Activated naive CD8-positive, alpha-beta T cell treated with anti-CD3 and anti-CD28 coated beads, Interleukin-2, amount 50 U/mL, for 24 hours (primary cell): ENCODE measurements around the gene ZNF70.

Experiments used
- ATAC-seq: fragments of 150-1000 bp; cut with Tn5 transposase; one replicate; pipeline ENCODE4 v1.10.0; 2021
- DNase-seq: peaks from one replicate; pipeline ENCODE4 v3.0.0; 2021
- H3K27ac Mint-ChIP-seq: one replicate; pipeline ENCODE4 v1.8.0; 2021; ENCODE audit warnings: mild to moderate bottlenecking, mixed read lengths
- H3K27me3 Mint-ChIP-seq: one replicate; pipeline ENCODE4 v1.8.0; 2021; ENCODE audit warnings: mixed read lengths
- H3K36me3 Mint-ChIP-seq: one replicate; pipeline ENCODE4 v1.8.0; 2021; ENCODE audit warnings: low read depth, mixed read lengths
- H3K4me1 Mint-ChIP-seq: one replicate; pipeline ENCODE4 v1.8.0; 2021; ENCODE audit warnings: mixed read lengths
- H3K4me3 Mint-ChIP-seq: one replicate; pipeline ENCODE4 v1.8.0; 2021; ENCODE audit warnings: mild to moderate bottlenecking, moderate library complexity, mixed read lengths
- H3K9me3 Mint-ChIP-seq: one replicate; pipeline ENCODE4 v1.8.0; 2021; ENCODE audit warnings: mixed read lengths

ZNF70 gene

DNA sequence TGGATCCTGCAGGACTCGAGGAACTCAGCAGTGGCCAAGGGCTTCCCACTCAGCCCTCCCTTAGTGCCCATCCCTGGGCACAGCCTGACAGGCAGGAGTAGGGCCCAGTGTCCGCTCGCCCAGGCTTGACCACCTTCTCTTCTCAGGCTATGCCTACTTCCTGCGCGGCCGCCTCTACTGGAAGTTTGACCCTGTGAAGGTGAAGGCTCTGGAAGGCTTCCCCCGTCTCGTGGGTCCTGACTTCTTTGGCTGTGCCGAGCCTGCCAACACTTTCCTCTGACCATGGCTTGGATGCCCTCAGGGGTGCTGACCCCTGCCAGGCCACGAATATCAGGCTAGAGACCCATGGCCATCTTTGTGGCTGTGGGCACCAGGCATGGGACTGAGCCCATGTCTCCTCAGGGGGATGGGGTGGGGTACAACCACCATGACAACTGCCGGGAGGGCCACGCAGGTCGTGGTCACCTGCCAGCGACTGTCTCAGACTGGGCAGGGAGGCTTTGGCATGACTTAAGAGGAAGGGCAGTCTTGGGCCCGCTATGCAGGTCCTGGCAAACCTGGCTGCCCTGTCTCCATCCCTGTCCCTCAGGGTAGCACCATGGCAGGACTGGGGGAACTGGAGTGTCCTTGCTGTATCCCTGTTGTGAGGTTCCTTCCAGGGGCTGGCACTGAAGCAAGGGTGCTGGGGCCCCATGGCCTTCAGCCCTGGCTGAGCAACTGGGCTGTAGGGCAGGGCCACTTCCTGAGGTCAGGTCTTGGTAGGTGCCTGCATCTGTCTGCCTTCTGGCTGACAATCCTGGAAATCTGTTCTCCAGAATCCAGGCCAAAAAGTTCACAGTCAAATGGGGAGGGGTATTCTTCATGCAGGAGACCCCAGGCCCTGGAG lies 32.6 kb upstream of the ZNF70 start:
- H3K27me3 Mint-ChIP-seq: no peaks in the 10 kb centered on the region
- peaks cover 25% of the 10 kb centered on the region for H3K4me1 Mint-ChIP-seq
- H3K4me3 Mint-ChIP-seq: no peak overlapping the region
- no peak overlapping the region for H3K27ac Mint-ChIP-seq
- DNase-seq (no peak), ATAC-seq (no peak)
- no peaks in the 10 kb centered on the region for H3K36me3 Mint-ChIP-seq
- H3K9me3 Mint-ChIP-seq: no peaks in the 10 kb centered on the region

DNA sequence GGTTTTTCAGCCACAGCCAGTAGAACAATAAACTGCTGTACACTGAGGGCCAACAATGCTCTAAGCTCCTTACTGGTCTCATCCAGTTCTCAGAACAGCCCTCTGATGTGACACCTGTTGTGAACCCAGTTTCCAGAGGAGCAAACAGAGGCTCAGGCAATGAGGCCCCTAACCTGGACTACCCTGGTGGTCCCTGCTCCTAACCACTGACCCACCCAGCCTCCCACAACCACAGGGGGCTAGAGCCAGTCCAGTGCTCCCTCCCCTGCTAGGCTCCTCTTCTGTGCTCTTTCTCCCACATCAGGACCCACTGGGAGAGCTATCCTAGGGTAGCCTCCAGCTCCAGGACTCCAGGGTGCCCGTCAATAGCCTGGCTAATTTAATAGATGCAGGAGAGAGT lies 31.8 kb upstream of the ZNF70 start:
- no peak overlapping the region for H3K27ac Mint-ChIP-seq
- no peaks in the 10 kb centered on the region for H3K9me3 Mint-ChIP-seq
- no peak for DNase-seq
- no peak for ATAC-seq
- no peaks in the 10 kb centered on the region for H3K36me3 Mint-ChIP-seq
- no peak overlapping the region for H3K4me3 Mint-ChIP-seq
- H3K4me1 Mint-ChIP-seq: peaks cover 18% of the 10 kb centered on the region
- no peaks in the 10 kb centered on the region for H3K27me3 Mint-ChIP-seq

DNA sequence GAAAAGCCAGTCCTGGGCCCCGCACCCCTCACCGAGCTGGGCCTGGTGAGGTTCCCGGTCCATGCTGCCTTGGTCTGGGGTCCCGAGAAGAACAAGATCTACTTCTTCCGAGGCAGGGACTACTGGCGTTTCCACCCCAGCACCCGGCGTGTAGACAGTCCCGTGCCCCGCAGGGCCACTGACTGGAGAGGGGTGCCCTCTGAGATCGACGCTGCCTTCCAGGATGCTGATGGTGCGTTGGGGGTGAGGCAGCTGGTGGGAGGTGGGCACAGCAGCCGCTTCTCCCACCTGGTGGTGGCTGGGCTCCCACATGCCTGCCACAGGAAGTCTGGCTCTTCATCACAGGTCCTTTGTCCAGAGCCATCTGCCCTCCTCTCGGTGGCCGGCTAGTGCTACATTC lies 31.3 kb upstream of the ZNF70 start:
- DNase-seq: no peak
- Mint-ChIP-seq H3K9me3 (no peaks in the 10 kb centered on the region), H3K36me3 (no peaks in the 10 kb centered on the region), H3K4me3 (no peak overlapping the region), H3K27ac (no peak overlapping the region), H3K4me1 (peaks cover 14% of the 10 kb centered on the region), H3K27me3 (no peaks in the 10 kb centered on the region)
- ATAC-seq: no peak

DNA sequence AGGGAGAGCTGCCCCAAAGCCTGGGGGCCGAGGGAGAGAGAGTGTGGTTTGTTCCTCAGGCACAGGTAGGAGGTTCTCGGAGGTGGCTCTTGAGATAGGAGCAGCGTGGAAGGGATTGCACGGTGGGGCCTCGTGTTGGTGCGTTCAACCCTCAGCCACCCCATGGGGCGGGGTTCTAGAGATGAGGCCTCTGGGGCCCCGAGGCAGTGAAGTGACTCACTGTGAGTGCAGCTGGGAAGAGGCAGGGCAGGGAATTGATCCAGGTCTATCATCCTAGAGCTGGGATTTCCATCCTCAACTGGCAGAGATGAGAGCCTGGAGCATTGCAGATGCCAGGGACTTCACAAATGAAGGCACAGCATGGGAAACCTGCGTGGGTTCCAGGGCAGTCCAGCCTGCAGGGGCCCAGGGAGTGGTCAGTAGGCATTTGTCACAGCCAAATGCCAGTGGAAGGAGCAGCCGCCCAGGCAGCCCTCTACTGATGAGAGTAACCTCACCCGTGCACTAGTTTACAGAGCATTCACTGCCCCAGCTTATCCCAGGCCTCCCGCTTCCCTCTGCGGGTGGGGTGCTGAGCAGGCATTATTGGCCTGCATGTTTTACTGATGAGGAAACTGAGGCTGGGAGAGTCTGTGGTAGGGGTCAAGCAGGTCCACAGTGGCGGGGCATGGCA lies 30.7 kb upstream of the ZNF70 start:
- Mint-ChIP-seq H3K4me3 (no peak overlapping the region), H3K27ac (no peak overlapping the region), H3K4me1 (peaks cover 14% of the 10 kb centered on the region), H3K27me3 (no peaks in the 10 kb centered on the region), H3K36me3 (no peaks in the 10 kb centered on the region), H3K9me3 (no peaks in the 10 kb centered on the region)
- DNase-seq (no peak), ATAC-seq (no peak)

DNA sequence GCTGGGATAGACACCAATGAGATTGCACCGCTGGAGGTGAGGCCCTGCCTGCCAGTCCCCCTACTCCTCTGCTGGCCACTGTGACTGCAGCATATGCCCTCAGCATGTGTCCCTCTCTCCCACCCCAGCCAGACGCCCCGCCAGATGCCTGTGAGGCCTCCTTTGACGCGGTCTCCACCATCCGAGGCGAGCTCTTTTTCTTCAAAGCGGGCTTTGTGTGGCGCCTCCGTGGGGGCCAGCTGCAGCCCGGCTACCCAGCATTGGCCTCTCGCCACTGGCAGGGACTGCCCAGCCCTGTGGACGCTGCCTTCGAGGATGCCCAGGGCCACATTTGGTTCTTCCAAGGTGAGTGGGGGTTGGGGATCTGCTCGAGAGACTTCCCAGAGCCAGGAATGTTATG lies 30.2 kb upstream of the ZNF70 start:
- Mint-ChIP-seq H3K4me3 (no peak overlapping the region), H3K27me3 (no peaks in the 10 kb centered on the region), H3K36me3 (no peaks in the 10 kb centered on the region), H3K9me3 (no peaks in the 10 kb centered on the region), H3K27ac (no peak overlapping the region), H3K4me1 (peaks cover 8% of the 10 kb centered on the region)
- no peak for DNase-seq
- no peak for ATAC-seq

DNA sequence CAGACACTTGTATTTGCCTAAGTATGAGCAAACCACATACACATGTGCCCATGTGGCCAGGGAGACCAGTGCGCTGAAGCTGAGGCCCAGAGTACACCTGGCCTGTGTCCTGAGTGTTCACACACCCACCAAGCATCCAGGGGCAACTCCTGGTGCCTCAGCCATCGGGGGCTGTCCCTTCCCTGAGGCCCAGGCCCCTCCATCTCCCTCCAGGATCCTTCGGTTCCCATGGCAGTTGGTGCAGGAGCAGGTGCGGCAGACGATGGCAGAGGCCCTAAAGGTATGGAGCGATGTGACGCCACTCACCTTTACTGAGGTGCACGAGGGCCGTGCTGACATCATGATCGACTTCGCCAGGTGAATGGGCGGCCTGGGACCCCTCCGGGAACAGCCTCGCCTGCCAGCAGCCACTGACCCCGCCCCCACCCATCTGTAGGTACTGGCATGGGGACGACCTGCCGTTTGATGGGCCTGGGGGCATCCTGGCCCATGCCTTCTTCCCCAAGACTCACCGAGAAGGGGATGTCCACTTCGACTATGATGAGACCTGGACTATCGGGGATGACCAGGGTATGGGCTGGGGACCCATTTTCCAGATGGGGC lies 29.3 kb upstream of the ZNF70 start:
- peaks cover 8% of the 10 kb centered on the region for H3K4me1 Mint-ChIP-seq
- H3K27ac Mint-ChIP-seq: no peak overlapping the region
- no peaks in the 10 kb centered on the region for H3K9me3 Mint-ChIP-seq
- H3K4me3 Mint-ChIP-seq: no peak overlapping the region
- no peak for DNase-seq
- H3K27me3 Mint-ChIP-seq: no peaks in the 10 kb centered on the region
- ATAC-seq: no peak
- H3K36me3 Mint-ChIP-seq: no peaks in the 10 kb centered on the region

DNA sequence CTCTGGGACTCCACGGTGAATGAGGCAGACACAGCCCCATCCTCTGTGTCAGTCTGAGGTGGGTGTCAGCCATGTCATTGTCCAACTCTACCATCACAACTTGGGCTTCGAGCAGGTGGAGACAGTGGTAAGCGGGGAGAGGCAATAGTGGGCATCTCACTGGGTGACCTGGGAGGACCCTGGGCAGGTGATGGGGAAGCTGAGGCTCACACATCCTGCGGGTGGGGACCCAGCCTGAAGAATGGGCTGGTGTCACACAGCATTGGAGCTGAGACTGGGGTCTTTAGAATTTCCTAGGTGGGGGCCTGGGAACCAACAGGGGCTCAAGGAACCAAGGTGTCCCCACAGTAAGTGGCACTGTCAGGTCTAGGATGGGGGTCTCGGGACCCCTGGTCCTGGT lies 28.8 kb upstream of the ZNF70 start:
- DNase-seq: no peak
- H3K4me1 Mint-ChIP-seq: peaks cover 7% of the 10 kb centered on the region
- no peak overlapping the region for H3K4me3 Mint-ChIP-seq
- H3K27me3 Mint-ChIP-seq: no peaks in the 10 kb centered on the region
- no peak for ATAC-seq
- H3K27ac Mint-ChIP-seq: no peak overlapping the region
- H3K36me3 Mint-ChIP-seq: no peaks in the 10 kb centered on the region
- H3K9me3 Mint-ChIP-seq: no peaks in the 10 kb centered on the region

DNA sequence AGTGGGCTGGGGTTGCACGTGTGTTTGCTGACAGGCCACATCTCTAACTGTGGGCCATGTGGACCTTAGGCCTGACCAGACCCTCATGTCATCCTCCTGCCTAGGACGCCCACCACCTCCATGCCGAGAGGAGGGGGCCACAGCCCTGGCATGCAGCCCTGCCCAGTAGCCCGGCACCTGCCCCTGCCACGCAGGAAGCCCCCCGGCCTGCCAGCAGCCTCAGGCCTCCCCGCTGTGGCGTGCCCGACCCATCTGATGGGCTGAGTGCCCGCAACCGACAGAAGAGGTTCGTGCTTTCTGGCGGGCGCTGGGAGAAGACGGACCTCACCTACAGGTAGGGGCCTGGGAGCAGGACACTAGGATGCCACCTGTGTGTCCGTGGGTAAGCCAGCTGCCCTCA lies 28.2 kb upstream of the ZNF70 start:
- no peak for DNase-seq
- H3K36me3 Mint-ChIP-seq: no peaks in the 10 kb centered on the region
- peaks cover under 1% of the 10 kb centered on the region for H3K4me1 Mint-ChIP-seq
- no peaks in the 10 kb centered on the region for H3K9me3 Mint-ChIP-seq
- no peaks in the 10 kb centered on the region for H3K27me3 Mint-ChIP-seq
- ATAC-seq: no peak
- no peak overlapping the region for H3K27ac Mint-ChIP-seq
- no peak overlapping the region for H3K4me3 Mint-ChIP-seq

DNA sequence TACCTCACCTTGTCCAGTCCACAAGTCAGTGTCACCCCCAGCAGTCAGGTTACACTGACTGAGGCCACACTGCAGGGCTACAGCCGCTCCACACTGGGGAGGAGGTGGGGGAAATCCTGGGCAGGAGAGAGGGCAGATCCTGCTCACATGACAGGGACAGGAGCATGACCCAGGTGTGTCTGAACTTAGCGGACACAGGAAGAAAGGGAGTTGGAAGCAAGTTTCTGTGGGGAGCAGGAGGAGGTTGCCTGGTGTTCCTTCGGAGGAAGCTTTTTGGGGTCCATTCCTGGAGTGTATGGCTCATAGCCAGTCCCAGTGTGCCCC lies 27.6 kb upstream of the ZNF70 start:
- DNase-seq: no peak
- Mint-ChIP-seq H3K27me3 (no peaks in the 10 kb centered on the region), H3K9me3 (no peaks in the 10 kb centered on the region), H3K27ac (no peak overlapping the region), H3K4me3 (no peak overlapping the region), H3K36me3 (no peaks in the 10 kb centered on the region), H3K4me1 (peaks cover under 1% of the 10 kb centered on the region)
- ATAC-seq: no peak

DNA sequence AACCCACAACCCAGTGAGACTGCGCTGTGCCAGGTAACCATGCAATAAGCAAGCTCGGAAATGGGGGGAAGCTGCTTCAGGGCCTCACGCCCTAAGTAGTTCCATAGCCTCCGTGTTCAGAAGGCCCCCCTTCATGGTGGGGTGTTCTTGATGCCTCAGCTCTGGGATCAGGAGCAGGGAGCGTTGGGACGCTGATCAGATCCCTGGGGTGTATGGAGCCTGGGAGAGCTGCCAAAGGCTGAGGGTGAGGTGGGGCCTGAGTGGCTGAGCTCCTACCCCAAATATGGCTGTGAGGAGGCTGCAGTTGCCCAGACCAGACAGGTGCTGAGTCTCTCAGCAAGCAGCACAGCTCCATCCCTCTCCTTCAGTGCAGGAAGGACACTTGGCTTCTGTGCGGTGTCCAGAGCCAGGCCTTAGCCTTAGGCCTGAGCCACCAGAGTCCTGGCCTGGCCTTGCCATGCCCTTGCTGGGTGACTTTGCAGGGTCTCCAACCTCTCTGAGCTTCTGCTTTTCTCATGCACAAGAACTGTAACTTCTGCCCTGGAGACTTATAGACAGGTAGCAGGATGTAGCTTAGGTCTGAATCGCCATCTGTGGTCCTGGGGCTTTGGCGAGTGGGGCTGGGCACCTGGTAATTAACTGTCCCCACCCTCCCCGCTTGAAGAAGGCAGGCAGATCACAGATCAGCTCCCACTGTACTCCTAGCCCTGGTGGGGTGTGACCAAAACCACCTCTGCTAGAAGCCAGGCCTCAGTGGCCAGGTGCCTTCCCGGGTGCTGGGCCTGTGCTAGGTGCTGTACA lies 27.1 kb upstream of the ZNF70 start:
- Mint-ChIP-seq H3K27me3 (no peaks in the 10 kb centered on the region), H3K36me3 (no peaks in the 10 kb centered on the region), H3K27ac (no peak overlapping the region), H3K9me3 (no peaks in the 10 kb centered on the region), H3K4me1 (peaks cover 6% of the 10 kb centered on the region), H3K4me3 (no peak overlapping the region)
- no peak for DNase-seq
- no peak for ATAC-seq

DNA sequence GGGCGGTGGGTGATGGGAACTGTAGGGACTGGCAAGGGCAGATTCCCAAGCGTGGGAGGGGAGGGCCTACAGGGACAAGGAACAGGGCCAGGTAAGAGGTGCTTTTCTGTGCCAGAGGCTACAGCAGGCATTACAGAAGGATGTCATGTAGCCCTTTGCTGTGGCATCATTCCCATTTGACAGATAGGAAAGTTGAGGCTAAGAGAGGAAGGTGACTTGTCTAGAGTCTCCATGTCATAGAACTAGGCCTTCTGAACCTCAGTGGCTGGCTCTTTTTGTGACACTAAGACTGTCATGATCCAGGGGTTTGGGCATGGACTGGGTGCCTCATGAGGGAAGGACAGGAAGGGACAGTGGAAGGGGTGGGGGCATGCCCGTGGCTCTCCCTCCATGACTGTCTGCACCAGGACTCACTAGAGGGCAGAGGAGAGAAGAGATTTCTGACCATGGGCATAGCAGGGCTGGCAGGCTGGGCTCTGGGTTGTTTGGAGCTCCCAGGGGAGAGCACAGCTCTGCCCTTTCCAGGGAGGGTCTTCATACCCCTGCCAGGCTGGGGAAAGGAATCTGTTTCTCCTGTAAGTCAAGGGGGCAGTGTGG lies 25.0 kb upstream of the ZNF70 start:
- no peak overlapping the region for H3K27ac Mint-ChIP-seq
- H3K4me1 Mint-ChIP-seq: peaks cover 16% of the 10 kb centered on the region
- H3K9me3 Mint-ChIP-seq: no peaks in the 10 kb centered on the region
- no peaks in the 10 kb centered on the region for H3K36me3 Mint-ChIP-seq
- no peak overlapping the region for H3K4me3 Mint-ChIP-seq
- DNase-seq (no peak), ATAC-seq (no peak)
- H3K27me3 Mint-ChIP-seq: no peaks in the 10 kb centered on the region

DNA sequence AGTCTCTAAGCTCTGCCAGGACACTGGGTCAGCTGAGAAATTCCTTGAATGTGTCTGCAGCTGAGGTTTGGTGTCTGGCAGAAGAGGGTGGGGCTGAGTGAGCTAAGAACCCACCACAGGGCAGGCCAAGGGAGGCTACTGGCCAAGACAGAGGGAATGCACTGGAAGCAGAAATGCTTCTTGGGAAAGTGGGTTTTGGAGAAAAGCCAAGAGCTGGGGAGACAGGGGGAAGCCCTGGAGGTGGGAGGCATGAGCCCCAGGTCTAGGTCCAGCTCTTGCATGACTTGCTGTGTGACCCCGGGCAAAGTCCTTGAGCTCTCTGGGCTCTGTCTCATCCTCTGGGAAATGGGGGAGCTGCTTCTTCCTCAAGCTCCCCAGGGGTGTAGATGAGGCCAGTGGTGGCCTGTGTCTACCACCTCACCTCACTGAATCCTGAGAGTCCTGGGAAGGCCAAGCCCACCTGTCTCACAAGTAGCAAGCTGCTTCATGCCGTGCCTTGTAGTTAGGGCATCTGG lies 24.1 kb upstream of the ZNF70 start:
- no peaks in the 10 kb centered on the region for H3K9me3 Mint-ChIP-seq
- H3K27ac Mint-ChIP-seq: no peak overlapping the region
- H3K4me1 Mint-ChIP-seq: peaks cover 20% of the 10 kb centered on the region
- no peak overlapping the region for H3K4me3 Mint-ChIP-seq
- H3K36me3 Mint-ChIP-seq: no peaks in the 10 kb centered on the region
- no peaks in the 10 kb centered on the region for H3K27me3 Mint-ChIP-seq
- DNase-seq (no peak), ATAC-seq (no peak)

DNA sequence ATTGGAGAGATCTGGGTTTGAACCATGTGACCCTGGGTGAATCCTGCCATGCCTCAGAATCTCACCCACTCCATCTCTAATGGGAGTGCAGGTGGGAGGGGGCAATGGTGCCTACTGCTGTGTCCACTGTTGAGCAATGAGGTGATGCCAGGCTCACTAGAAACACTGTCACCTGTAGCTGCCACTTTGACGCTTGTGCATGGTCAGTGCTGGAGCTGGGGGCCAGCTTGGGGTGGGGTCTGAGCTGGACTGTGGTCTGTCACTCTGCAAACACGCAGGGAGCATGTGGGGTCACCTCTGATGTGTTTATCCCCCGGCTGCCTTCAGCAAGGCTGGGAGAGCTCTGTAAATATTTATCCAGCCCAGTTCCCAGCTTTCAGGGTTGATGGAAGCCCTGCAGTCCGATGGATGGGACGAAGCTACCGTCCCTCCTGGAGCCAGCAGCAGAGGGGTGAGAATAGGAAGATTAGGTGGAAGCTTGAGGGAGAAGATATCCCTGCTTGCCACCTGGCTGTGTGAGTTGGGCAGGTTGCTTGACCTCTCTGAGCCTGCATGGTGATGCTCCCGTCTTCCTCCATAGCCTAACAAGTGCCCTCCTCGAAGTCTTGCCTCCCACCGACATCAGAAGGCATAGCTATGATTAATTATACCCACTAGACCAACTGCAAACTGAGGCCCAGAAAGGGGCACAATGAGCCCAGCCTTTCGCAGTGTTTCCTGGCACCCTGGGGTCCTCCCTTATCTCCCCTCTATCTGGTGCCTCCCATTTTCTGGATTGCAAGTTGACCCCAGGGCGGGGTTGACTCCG lies 23.4 kb upstream of the ZNF70 start:
- Mint-ChIP-seq H3K4me1 (peaks cover 22% of the 10 kb centered on the region), H3K9me3 (no peaks in the 10 kb centered on the region), H3K36me3 (no peaks in the 10 kb centered on the region), H3K27me3 (no peaks in the 10 kb centered on the region), H3K27ac (no peak overlapping the region), H3K4me3 (no peak overlapping the region)
- ATAC-seq (no peak), DNase-seq (no peak)
